ENCODE data around the gene CISTR.
"Not testable (repeated sequence)": the region's sequence is repeated elsewhere in the genome, so short reads cannot be mapped to it uniquely, and the experiment has no call there.

The CISTR gene

DNA sequence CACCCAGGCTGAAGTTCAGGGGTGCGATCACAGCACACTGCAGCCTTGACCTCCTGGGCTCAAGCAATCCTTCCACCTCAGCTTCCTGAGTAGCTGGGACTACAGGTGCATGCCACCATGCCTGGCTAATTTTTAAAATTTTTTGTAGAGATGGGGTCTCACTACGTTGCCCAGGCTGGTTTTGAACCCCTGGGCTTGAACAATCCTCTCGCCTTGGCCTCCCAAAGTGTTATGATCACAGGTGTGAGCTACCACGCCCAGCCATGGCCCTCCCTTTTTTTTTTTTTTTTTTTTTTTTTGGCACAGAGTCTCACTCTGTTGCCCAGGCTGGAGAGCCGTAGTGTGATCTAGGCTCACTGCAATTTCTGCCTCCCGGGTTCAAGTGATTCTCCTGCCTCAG lies 33.2 kb downstream of the CISTR start:
- DNase-seq (ENCODE audit: low read depth), result not testable (repeated sequence)

DNA sequence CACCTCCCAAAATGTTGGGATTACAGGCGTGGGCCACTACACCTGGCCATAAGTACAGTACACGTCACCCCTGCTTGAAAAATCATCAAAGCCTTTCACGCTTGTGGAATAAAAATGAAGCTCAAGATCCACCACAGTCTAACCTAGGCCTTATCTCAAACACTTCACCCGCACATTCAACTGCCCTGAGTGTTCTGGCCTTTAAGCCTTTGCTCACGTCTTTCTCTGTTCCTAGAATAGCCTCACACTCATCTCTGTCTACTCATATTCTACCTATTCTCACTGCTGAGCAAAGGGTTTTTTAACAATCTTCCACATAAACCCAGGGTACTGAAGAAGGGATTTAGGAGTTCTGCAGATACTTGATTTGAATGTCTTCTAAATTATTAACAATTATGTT lies 34.5 kb downstream of the CISTR start:
- DNase-seq (ENCODE audit: low read depth), result no peak

DNA sequence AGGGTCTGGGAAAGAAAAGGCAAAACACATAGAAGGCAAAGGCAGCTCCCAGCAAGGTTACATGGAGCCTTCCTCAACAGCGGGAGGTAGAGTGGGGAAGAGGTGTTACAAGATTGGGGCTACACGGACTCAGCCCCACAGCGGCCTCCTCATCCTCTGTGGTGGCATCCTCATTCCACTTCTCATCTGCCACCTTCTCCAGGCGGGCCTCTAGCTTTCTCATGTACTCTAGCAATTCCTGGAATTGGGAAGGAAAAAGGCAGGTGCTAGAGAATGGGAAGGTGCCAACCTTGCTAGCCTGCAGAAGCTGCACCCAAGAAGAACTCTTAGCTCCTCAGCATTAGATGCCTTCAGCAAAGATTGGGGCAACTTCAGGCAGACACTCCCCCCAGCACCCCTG lies 37.8 kb downstream of the CISTR start:
- DNase-seq (ENCODE audit: low read depth), result no peak

DNA sequence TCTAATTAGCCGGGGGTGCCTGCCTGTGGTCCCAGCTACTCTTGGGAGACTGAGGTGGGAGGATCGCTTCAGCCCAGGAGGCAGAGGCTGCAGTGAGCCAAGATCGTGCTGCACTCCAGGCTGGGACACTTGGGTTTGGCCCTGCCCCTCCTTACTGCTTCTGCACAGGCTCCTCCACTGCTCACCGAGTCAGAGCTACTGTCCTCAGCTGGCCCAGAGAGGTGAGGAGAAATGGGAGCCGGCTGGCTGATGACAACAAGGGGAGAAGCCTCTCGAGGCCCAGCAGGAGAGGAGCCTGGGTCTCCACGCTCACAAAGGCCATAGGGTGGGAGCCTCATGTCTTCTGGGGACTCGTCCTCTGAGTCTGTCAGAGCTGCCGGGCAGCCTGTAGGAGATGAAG lies 38.3 kb downstream of the CISTR start:
- DNase-seq (ENCODE audit: low read depth), result no peak

DNA sequence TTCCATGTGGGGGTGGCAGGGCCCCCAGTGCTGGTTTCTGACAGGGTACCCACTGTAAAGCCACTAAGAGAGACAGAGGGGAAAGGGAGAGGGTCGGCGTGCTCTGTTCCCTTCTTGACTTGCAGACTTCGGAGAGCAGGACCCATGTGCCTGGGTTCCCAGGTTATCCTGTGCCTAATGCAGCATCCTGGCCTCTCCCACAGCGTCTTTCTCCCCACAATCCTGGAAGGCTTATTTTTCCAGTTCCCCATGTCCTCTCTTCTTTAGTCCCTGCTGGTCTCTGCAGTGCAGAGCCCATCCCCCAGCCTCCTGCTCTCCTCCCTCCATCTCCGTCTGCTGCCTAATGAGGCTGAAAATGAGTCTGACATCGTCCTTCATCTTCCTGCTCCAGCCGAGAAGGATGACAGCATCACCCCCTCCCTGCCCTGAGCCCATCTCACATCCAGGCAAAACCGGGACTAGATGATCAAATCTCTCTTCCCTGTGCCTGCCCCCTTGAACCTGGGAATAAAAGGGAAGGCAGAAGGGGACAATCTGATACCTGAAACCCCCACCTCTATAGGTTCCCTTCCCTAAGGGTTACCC lies 39.6 kb downstream of the CISTR start:
- DNase-seq (ENCODE audit: low read depth), result no peak

DNA sequence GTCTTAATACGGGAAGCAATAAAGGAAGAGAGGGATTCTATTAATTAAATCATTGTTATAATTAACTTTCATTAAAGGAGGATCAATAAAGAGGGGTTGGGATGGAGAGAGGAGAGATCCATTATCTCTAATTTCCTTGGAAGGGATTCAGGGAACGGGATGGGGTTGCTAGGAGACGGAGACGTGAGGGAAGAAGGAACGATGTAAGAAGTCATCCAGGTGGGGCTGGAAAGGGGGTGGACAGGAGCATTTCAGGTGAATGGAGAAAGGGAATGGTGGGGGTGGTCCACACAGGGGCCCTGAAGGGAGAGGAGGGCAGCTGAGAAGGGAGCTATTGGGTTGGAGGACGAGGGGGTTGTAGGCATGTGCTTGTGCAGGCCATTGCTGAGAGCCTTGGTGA lies 41.7 kb downstream of the CISTR start:
- DNase-seq (ENCODE audit: low read depth), result no peak

DNA sequence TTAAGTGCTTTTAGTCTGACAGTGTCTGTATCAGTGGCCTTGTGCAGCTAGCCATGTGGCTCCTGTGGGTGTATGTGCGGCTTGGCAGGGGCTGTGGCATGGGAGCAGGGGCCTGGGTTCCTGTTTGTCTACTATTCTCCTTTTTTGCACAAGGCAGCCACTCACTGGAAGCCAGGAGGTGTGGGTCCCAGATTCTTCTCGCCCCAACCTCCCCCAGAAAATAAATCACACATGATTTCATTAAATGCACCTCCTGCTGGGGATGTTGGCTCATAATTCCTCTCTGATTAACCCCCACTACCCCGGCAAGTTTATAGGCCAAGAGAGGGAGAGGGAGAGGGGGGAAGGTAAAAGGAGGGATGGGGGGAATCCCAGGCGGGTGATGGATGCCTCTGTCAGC lies 42.1 kb downstream of the CISTR start:
- DNase-seq (ENCODE audit: low read depth), result no peak

DNA sequence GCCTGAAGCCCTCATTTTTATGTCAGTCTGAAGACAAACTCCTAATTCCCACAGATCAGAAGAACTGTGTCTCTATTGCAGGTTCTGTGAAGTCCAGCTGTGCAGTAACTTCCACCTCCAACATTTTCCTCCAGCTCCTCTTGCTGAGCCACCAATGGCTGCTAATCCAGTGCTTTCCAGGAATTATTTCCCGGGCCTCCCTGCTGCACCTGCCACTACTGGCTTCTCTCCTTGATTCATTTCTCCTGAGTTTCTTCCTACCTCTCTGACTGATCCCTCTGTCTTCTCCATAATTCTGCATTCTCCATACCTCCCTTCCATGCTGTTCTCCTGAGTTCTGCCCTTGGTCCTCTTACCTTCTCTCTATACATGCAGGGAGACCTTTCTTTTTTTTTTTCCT lies 45.7 kb downstream of the CISTR start:
- no peak for DNase-seq (ENCODE audit: low read depth)

DNA sequence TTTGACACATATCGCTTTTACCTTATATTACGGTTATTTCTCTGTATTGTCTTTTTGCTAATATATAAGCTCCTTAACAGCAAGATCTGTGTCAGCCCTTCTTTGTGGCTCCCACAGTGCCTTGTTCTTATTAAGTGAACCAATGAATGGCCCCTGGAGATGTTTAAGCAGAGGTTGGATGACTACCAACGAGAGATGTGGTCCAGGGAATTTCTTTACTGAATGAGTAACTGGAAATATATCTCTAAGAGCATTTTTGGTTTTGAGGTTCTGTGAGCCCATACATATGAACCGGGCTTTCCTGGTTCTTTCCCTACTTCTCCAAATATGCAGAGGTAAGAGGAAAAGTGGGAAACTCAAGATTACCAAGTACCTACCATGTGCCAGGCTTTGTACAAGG lies 48.0 kb downstream of the CISTR start:
- no peak for DNase-seq (ENCODE audit: low read depth)

DNA sequence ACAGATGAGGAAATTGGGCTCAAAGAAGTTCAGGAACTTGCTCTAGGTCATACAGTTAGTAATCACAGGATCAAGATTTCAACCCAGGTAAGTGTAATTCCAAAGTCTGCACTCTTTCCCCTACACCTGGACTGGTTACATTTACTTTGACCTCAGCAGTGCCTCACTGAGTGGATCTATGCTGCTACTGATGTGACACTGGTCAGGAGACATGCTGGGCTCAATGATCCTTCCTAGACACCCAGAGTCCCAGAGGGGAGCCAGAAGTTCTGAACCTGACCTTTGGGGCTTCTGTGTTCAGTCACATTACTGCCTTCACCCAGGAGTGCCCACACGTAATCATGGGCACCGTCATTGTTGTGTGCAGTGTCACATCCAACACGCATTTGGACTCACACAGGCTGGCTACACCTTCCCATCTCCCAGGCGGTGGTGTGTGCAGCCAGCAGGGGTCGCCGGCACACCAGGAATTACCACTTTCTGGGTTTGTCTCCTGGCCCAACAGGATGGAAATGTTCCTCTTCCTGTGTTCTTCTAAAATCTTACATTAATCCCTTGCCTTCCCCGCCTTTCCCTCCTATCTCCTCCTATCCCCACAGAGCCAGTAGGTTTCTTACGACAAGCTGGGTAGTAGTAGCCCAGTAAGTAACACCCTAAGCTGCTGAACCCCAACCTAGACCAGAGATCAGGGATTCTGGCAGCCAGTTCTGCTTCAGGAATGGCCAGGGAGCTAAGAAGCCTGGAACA lies 50.1 kb downstream of the CISTR start:
- DNase-seq (ENCODE audit: low read depth), result peak; percentile 38

DNA sequence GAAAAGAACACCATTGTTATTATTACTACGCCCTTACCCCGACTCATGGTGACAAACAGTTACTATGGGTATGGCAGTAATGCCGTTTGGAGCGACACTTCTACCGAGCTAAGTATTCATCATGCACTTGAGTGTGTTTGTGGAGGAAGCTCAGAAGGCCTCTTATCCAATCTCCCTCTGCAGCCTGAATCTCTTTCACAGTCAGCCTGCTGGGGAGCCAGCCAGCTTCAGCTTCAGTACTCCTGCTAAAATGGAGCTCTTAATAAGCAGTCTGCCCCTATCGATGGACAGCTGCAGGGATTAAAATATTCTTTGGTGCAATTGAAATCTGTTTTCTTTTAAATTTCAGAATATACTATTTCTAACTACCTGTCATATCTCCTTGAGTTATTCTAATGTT lies 51.2 kb downstream of the CISTR start:
- DNase-seq (ENCODE audit: low read depth), result no peak

DNA sequence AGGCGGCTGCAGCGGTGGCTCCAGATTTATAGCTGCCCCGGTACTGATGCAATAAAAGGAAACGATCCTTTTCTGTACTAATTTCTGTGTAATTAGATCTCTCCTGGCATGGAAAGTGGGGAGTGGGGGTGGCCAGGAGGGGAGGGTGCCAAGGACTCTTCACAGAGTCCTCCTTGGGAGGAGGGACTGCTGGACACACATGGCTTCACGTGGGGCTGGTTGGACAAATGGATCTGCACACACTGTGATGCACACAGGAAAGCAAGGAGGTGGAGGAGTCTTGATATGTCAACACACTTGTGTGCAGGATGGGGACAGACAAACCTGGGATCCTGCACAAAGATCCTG lies 52.1 kb downstream of the CISTR start:
- no peak for DNase-seq (ENCODE audit: low read depth)

DNA sequence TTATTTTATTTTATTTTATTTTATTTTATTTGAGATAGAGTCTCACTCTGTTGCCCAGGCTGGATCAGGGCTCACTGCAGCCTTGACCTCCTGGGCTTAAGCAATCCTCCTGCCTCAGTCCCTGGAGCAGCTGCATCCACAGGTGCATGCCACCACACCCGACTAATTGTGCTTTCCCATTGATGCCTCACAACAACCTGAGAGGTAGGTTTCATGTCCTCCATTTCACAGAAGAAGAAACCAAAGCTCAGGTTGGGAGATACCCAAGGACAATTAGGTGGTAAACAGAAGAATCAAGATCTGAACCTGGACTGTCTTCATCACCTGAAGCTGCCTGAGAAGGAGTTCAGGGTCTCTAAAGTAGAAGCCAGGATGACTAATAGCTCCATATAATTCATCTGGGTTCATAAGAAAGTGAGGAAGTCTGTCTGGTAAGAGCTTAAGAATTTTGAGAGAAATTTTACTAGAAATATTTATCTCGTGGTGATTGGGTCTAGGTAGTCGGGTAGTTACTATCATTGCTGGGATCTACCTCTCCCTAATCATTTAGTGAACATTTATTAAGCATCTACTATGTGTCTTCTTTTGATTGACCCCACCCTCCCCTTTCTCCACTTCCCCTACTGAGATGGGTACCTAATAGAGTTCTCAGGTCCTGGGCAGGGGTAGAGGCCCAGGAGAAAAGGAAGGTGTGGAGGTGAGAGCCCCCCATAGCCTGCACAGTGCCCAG lies 52.7 kb downstream of the CISTR start:
- DNase-seq (ENCODE audit: low read depth), result no peak

DNA sequence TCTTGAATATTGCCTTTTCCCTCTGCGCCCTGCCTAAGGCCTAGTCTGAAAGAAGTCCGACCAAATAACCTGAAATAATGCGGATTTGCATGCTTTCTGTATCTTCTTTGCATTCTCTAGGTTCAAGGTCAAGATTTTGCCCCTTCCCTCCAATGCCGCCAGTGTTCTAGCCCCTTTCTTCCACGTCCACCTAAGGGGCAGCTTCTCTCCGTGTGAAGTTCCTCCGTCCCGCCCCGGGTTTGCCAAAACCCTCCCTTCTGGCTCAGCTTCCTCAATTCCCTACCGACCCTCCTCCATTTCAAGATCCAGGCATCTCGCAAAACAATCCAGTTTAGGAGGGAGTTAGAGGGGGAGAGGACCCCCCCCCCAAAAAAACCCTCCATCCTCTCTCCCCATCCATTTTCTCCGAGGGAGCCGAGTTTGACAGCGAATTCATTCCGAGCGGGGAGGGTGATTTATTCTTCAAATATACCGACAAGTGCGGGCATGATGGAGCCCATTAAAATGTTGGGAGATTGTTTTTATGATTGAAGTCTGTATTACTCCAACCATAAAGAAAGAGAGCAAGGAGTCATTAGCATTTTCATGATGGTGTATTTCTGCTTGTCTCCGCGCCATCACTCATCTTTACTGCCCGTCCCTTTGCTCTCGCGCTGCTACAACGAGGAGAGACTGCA lies 55.0 kb downstream of the CISTR start:
- DNase-seq (ENCODE audit: low read depth), result no peak

All from HS-5 (cell line).